H9 (cell line): ENCODE measurements around the gene RBL2. TPM values are rescaled to one million over a fixed set of nuclear protein-coding genes. Genes with fewer than 3 reads are reported as not detected.

Source experiments
- DNase-seq: peaks from one replicate; pipeline ENCODE4 v3.0.0-alpha.2; 2017
- H2AFZ ChIP-seq: one replicate; pipeline ENCODE4 v1.6.1; 2013; ENCODE audit warnings: mild to moderate bottlenecking, low read length, control low read depth, moderate library complexity
- H2AK5ac ChIP-seq: 2 replicates; pipeline ENCODE4 v1.6.1; 2013; ENCODE audit warnings: low read length, control low read depth, mixed read lengths; ENCODE audit not compliant: insufficient read length
- H2BK120ac ChIP-seq: one replicate; pipeline ENCODE4 v1.6.1; 2013; ENCODE audit warnings: low read depth, mild to moderate bottlenecking, low read length, control low read depth, inconsistent platforms; ENCODE audit not compliant: poor library complexity, severe bottlenecking
- H2BK12ac ChIP-seq: 2 replicates; pipeline ENCODE4 v1.6.1; 2013; ENCODE audit warnings: low read length, control low read depth, mixed read lengths, low read depth; ENCODE audit not compliant: insufficient read length
- H2BK15ac ChIP-seq: 2 replicates; pipeline ENCODE4 v1.6.1; 2013; ENCODE audit warnings: low read depth, low read length, control low read depth
- H2BK20ac ChIP-seq: one replicate; pipeline ENCODE4 v1.6.1; 2013; ENCODE audit warnings: low read depth, mild to moderate bottlenecking, low read length, control low read depth, inconsistent platforms; ENCODE audit not compliant: poor library complexity, severe bottlenecking
- H2BK5ac ChIP-seq: 2 replicates; pipeline ENCODE4 v1.6.1; 2013; ENCODE audit warnings: low read length, control low read depth, mixed read lengths; ENCODE audit not compliant: insufficient read length
- H3K14ac ChIP-seq: 2 replicates; pipeline ENCODE4 v1.6.1; 2013; ENCODE audit warnings: low read length, control low read depth; ENCODE audit not compliant: insufficient read depth
- H3K18ac ChIP-seq: 2 replicates; pipeline ENCODE4 v1.6.1; 2013; ENCODE audit warnings: low read depth, mild to moderate bottlenecking, mixed read lengths, low read length, control low read depth; ENCODE audit not compliant: insufficient read length
- H3K23ac ChIP-seq: 2 replicates; pipeline ENCODE4 v1.6.1; 2013; ENCODE audit warnings: low read length, control low read depth, mixed read lengths, low read depth; ENCODE audit not compliant: insufficient read length
- H3K23me2 ChIP-seq: 2 replicates; pipeline ENCODE4 v1.6.1; 2013; ENCODE audit warnings: low read depth, mild to moderate bottlenecking, mixed read lengths, low read length, control low read depth; ENCODE audit not compliant: insufficient read length, poor library complexity, severe bottlenecking
- H3K27ac ChIP-seq: 2 replicates; pipeline ENCODE4 v1.5.1; 2013; ENCODE audit warnings: low read length, control low read depth, mixed read lengths, low read depth; ENCODE audit not compliant: insufficient read length
- H3K27me3 ChIP-seq: 2 replicates; pipeline ENCODE4 v1.6.1; 2013; ENCODE audit warnings: low read length, control low read depth, inconsistent platforms; ENCODE audit not compliant: insufficient read depth
- H3K4ac ChIP-seq: 2 replicates; pipeline ENCODE4 v1.6.1; 2013; ENCODE audit warnings: low read depth, mild to moderate bottlenecking, control low read depth, inconsistent platforms, low read length, moderate library complexity
- H3K4me1 ChIP-seq: 2 replicates; pipeline ENCODE4 v1.6.1; 2013; ENCODE audit warnings: low read length, control low read depth, inconsistent platforms; ENCODE audit not compliant: insufficient read depth
- H3K4me2 ChIP-seq: 2 replicates; pipeline ENCODE4 v1.6.1; 2013; ENCODE audit warnings: low read length, control low read depth, mixed read lengths; ENCODE audit not compliant: insufficient read length, insufficient read depth
- H3K56ac ChIP-seq: 2 replicates; pipeline ENCODE4 v1.6.1; 2013; ENCODE audit warnings: low read depth, mild to moderate bottlenecking, mixed read lengths, low read length, control low read depth; ENCODE audit not compliant: insufficient read length
- H3K79me1 ChIP-seq: 2 replicates; pipeline ENCODE4 v1.6.1; 2013; ENCODE audit warnings: low read depth, mild to moderate bottlenecking, moderate library complexity, low read length, control low read depth, inconsistent platforms; ENCODE audit not compliant: insufficient read depth, poor library complexity, severe bottlenecking
- H3K79me2 ChIP-seq: 2 replicates; pipeline ENCODE4 v1.6.1; 2013; ENCODE audit warnings: low read length, control low read depth, inconsistent platforms; ENCODE audit not compliant: insufficient read depth
- H3K9ac ChIP-seq: 2 replicates; pipeline ENCODE4 v1.6.1; 2013; ENCODE audit warnings: low read length, control low read depth, mixed read lengths; ENCODE audit not compliant: insufficient read length; ENCODE audit errors: extremely low read depth
- H3K9me3 ChIP-seq: one replicate; pipeline ENCODE4 v1.6.1; 2013; ENCODE audit warnings: low read depth, low read length, inconsistent platforms; ENCODE audit not compliant: control insufficient read depth
- H3T11ph ChIP-seq: one replicate; pipeline ENCODE4 v1.6.1; 2013; ENCODE audit warnings: mild to moderate bottlenecking, low read length, control low read depth, inconsistent platforms
- H4K20me1 ChIP-seq: one replicate; pipeline ENCODE4 v1.6.1; 2013; ENCODE audit not compliant: control insufficient read depth, insufficient read length, insufficient read depth
- H4K5ac ChIP-seq: 2 replicates; pipeline ENCODE4 v1.6.1; 2013; ENCODE audit warnings: low read depth, mild to moderate bottlenecking, mixed read lengths, low read length, control low read depth; ENCODE audit not compliant: insufficient read length
- H4K8ac ChIP-seq: replicated peaks from 2 replicates; pipeline ENCODE4 v1.6.1; 2013; ENCODE audit warnings: low read length, control low read depth, mixed read lengths, low read depth; ENCODE audit not compliant: insufficient read length
- H4K91ac ChIP-seq: 2 replicates; pipeline ENCODE4 v1.6.1; 2013; ENCODE audit warnings: low read depth, mild to moderate bottlenecking, moderate library complexity, mixed read lengths, low read length, control low read depth; ENCODE audit not compliant: insufficient read length
- H3K27ac Mint-ChIP-seq, 3 experiments: 2 replicates in 2 of 3; 3 replicates in 1 of 3; pipeline ENCODE4 v1.8.0; 2020 to 2021; ENCODE audit warnings: mixed read lengths in 3 of 3, mild to moderate bottlenecking in 1 of 3, moderate library complexity in 1 of 3
- H3K27me3 Mint-ChIP-seq: 2 replicates; pipeline ENCODE4 v1.8.0; 2021; ENCODE audit warnings: low read depth, mild to moderate bottlenecking, moderate library complexity, mixed read lengths
- H3K36me3 Mint-ChIP-seq, 3 experiments: 2 replicates in 2 of 3; 3 replicates in 1 of 3; pipeline ENCODE4 v1.8.0; 2020 to 2021; ENCODE audit warnings: low read depth in 3 of 3, mixed read lengths in 3 of 3; ENCODE audit not compliant: insufficient read depth in 1 of 3
- H3K4me1 Mint-ChIP-seq, 2 experiments: 2 replicates each; pipeline ENCODE4 v1.8.0; 2020; ENCODE audit warnings: mixed read lengths in 2 of 2
- H3K4me3 Mint-ChIP-seq, 2 experiments: 2 replicates in 1 of 2; 3 replicates in 1 of 2; pipeline ENCODE4 v1.8.0; 2020 to 2021; ENCODE audit warnings: mild to moderate bottlenecking in 2 of 2, mixed read lengths in 2 of 2, moderate library complexity in 1 of 2
- H3K9me3 Mint-ChIP-seq, 2 experiments: 2 replicates in 1 of 2; 3 replicates in 1 of 2; pipeline ENCODE4 v1.8.0; 2020; ENCODE audit warnings: mild to moderate bottlenecking in 2 of 2, mixed read lengths in 2 of 2, moderate library complexity in 1 of 2
- WGBS: extraction: QIAGEN DNeasy Blood & Tissue Kit; methylation state at CpG from one replicate; pipeline ENCODE4 v1.1.7; 2013; ENCODE audit warnings: missing lambda C conversion rate, low lambda C conversion rate, mixed read lengths; ENCODE audit not compliant: insufficient read length; ENCODE audit errors: extremely low coverage; 5-methylcytosine and 5-hydroxymethylcytosine counted together
- total RNA-seq: library from RNA; stranded (reverse); gene quantifications from 2 replicates; pipeline ENCODE4 v1.2.1, GENCODE V29; 2021
- TF ChIP-seq, protein P1 (sequence below): fragments of 200-600 bp; sonication (generic); conservative IDR thresholded peaks from 3 replicates; pipeline ENCODE4 v1.8.0; 2021; ENCODE audit warnings: antibody characterized with exemption, mild to moderate bottlenecking

Gene RBL2
- total RNA-seq, 1 experiment from 2014 or later: 17.3 TPM

DNA sequence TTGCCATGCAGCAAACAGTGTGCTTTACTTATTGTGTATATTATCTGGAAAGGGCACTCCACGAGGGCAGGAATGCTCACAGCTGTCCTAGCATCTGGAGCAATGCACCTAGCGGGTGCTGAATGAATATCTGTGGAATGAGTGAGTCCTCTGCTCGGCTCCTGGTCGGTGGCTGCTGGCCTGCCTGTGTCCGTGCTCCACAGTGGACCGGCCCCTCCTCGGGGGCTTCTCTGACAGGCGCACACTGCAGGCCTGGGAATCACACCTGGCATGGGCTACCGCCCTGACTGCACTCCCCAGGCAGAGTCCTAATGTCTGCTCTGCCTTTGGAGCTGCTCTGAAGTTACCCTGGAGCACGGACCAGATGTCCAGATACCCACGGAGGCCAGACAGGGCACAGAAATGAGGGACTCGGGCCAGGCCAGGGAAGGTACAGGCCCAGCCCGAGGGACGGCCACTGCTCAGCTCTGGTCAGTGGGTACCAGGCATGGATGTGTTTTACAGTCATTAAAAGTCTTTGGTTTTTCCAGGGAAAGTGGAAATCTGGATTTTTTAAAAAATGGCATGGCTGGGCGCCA, 89.8 kb downstream of the RBL2 start:
- H4K8ac ChIP-seq: no peak overlapping the region
- Mint-ChIP-seq H3K27ac (no peak overlapping the region; a peak in 1 of 7 replicates), H3K9me3 (no peaks in the 10 kb centered on the region), H3K4me3 (no peak overlapping the region), H3K4me1 (no peaks in the 10 kb centered on the region), H3K27me3 (no peaks in the 10 kb centered on the region), H3K36me3 (no peaks in the 10 kb centered on the region)
- no peak overlapping the region for H4K91ac ChIP-seq
- no peak overlapping the region for H2BK20ac ChIP-seq
- H3K27ac ChIP-seq: no peak overlapping the region
- no CpG with 5 or more reads among the region's 15 CpGs for WGBS
- H2BK120ac ChIP-seq: no peak overlapping the region
- H3K14ac ChIP-seq: no peak overlapping the region
- no peak overlapping the region for H4K5ac ChIP-seq
- H3K23ac ChIP-seq: no peak overlapping the region
- no peak overlapping the region for H3K4ac ChIP-seq
- H3K9ac ChIP-seq: no peak overlapping the region
- H4K20me1 ChIP-seq: no peaks in the 10 kb centered on the region
- DNase-seq: no peak
- no peak overlapping the region for H2AK5ac ChIP-seq
- H3K56ac ChIP-seq: no peak overlapping the region
- H2BK5ac ChIP-seq: no peak overlapping the region
- no peak overlapping the region for H2BK12ac ChIP-seq
- no peaks in the 10 kb centered on the region for H3K9me3 ChIP-seq
- no peaks in the 10 kb centered on the region for H3K4me1 ChIP-seq
- no peaks in the 10 kb centered on the region for H3K79me2 ChIP-seq
- no peaks in the 10 kb centered on the region for H3K23me2 ChIP-seq
- no peak overlapping the region for H3K4me2 ChIP-seq
- no peaks in the 10 kb centered on the region for H3K79me1 ChIP-seq
- no peak overlapping the region for H3K18ac ChIP-seq
- H2BK15ac ChIP-seq: no peak overlapping the region
- no peak overlapping the region for H3T11ph ChIP-seq
- H2AFZ ChIP-seq: no peak overlapping the region
- TF ChIP-seq, protein P1, sequence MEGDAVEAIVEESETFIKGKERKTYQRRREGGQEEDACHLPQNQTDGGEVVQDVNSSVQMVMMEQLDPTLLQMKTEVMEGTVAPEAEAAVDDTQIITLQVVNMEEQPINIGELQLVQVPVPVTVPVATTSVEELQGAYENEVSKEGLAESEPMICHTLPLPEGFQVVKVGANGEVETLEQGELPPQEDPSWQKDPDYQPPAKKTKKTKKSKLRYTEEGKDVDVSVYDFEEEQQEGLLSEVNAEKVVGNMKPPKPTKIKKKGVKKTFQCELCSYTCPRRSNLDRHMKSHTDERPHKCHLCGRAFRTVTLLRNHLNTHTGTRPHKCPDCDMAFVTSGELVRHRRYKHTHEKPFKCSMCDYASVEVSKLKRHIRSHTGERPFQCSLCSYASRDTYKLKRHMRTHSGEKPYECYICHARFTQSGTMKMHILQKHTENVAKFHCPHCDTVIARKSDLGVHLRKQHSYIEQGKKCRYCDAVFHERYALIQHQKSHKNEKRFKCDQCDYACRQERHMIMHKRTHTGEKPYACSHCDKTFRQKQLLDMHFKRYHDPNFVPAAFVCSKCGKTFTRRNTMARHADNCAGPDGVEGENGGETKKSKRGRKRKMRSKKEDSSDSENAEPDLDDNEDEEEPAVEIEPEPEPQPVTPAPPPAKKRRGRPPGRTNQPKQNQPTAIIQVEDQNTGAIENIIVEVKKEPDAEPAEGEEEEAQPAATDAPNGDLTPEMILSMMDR: no peak
- H3K27me3 ChIP-seq: no peaks in the 10 kb centered on the region
